A549 (cell line): ENCODE data around the gene MCIDAS. TPM values are rescaled to one million over a fixed set of nuclear protein-coding genes. Genes with fewer than 3 reads are reported as not detected.

Experiments used
- ATAC-seq, 2 experiments: fragments of 200-7000 bp in 1 of 2; fragments of >200 bp in 1 of 2; cut with Nextera tagmentation in 1 of 2; cut with Tn5 transposase in 1 of 2; 3 replicates each; pipeline versions ENCODE4 v1.8.0 to v1.9.1; 2018 to 2020; ENCODE audit warnings: mild to moderate bottlenecking in 1 of 2, moderate library complexity in 1 of 2
- CTCF ChIA-PET: fragments of 300-600 bp; sonication (Branson Sonifier 250); formaldehyde crosslinking; extraction: SDS; loops from one replicate; lab custom pipeline; 2021; ENCODE audit warnings: antibody characterized with exemption, inconsistent platforms; lab: Yijun Ruan, JAX
- POLR2A ChIA-PET: fragments of 350-600 bp; formaldehyde crosslinking; extraction: SDS; loops from one replicate; lab custom pipeline; 2021; ENCODE audit warnings: antibody characterized with exemption, inconsistent platforms; lab: Yijun Ruan, JAX
- DNase-seq, 2 experiments: peaks; one replicate each; pipeline versions ENCODE4 v3.0.0 to v3.0.0-alpha.2; 2011 to 2016; ENCODE audit warnings: low read depth in 1 of 2, low spot score in 1 of 2
- FAIRE-seq: peaks from 2 replicates; lab custom pipeline; 2011; peaks lifted over from hg19 to GRCh38; lab: Jason Lieb, UNC
- H3K27ac ChIP-seq, 2 experiments: fragments of >200 bp; sonication (Bioruptor Twin); formaldehyde crosslinking; 3 replicates each; pipeline ENCODE4 v1.5.1; 2016 to 2017
- H3K4me1 ChIP-seq: fragments of >200 bp; sonication (Bioruptor Twin); formaldehyde crosslinking; 3 replicates; pipeline ENCODE4 v1.6.1; 2016
- H3K4me2 ChIP-seq: fragments of >200 bp; sonication (Bioruptor Twin); formaldehyde crosslinking; 3 replicates; pipeline ENCODE4 v1.6.1; 2016
- H3K4me3 ChIP-seq: fragments of >200 bp; sonication (Bioruptor Twin); formaldehyde crosslinking; 3 replicates; pipeline ENCODE4 v1.5.1; 2016
- H3K9me3 ChIP-seq: fragments of >200 bp; sonication (Bioruptor Twin); formaldehyde crosslinking; 3 replicates; pipeline ENCODE4 v1.6.1; 2016
- ATOH8 ChIP-seq: fragments of 250-450 bp; sonication (Bioruptor Pico); IDR thresholded peaks from 2 replicates; pipeline ENCODE4 v1.5.0; 2020; ENCODE audit warnings: low read depth, mild to moderate bottlenecking, moderate library complexity
- BCL3 ChIP-seq: fragments of >200 bp; sonication (Bioruptor Twin); formaldehyde crosslinking; IDR thresholded peaks from 3 replicates; pipeline ENCODE4 v1.6.1; 2016
- CEBPB ChIP-seq, 2 experiments: fragments of >200 bp in 1 of 2; sonication (Bioruptor Twin) in 1 of 2; formaldehyde crosslinking in 1 of 2; IDR thresholded peaks; 2 replicates each; pipeline ENCODE4 v1.6.1; 2012 to 2016
- CTCF ChIP-seq: fragments of >200 bp; sonication (Bioruptor Twin); formaldehyde crosslinking; IDR thresholded peaks from 3 replicates; pipeline ENCODE4 v1.5.1; 2016
- E2F6 ChIP-seq: IDR thresholded peaks from 2 replicates; pipeline ENCODE4 v1.6.1; 2012; ENCODE audit warnings: low read depth, borderline replicate concordance
- EP300 ChIP-seq, 2 experiments: fragments of >200 bp; sonication (Bioruptor Twin); formaldehyde crosslinking; IDR thresholded peaks; 2 replicates in 1 of 2; 3 replicates in 1 of 2; pipeline ENCODE4 v1.6.1; 2016 to 2017
- ESRRA ChIP-seq: fragments of 150-350 bp; IDR thresholded peaks from 2 replicates; pipeline ENCODE4 v1.6.1; 2014; ENCODE audit warnings: mild to moderate bottlenecking, low read length, borderline replicate concordance
- FOSL2 ChIP-seq, 2 experiments: fragments of 450-650 bp in 1 of 2; fragments of >200 bp in 1 of 2; sonication (Bioruptor Twin) in 1 of 2; formaldehyde crosslinking; IDR thresholded peaks; 2 replicates each; pipeline versions ENCODE4 v1.5.0 to v1.6.1; 2016 to 2020; ENCODE audit warnings: mild to moderate bottlenecking in 1 of 2, moderate library complexity in 1 of 2
- FOXS1 ChIP-seq: fragments of 250-450 bp; sonication (Bioruptor Pico); IDR thresholded peaks from 2 replicates; pipeline ENCODE4 v1.5.0; 2020; ENCODE audit warnings: mild to moderate bottlenecking, moderate library complexity
- GATA3 ChIP-seq: IDR thresholded peaks from 2 replicates; pipeline ENCODE4 v1.6.1; 2012; ENCODE audit warnings: borderline replicate concordance
- HDAC2 ChIP-seq: fragments of 200-600 bp; sonication (generic); IDR thresholded peaks from 2 replicates; pipeline ENCODE4 v1.6.1; 2016
- HEYL ChIP-seq: fragments of 250-450 bp; sonication (Bioruptor Pico); IDR thresholded peaks from 2 replicates; pipeline ENCODE4 v1.8.0; 2021; ENCODE audit warnings: mild to moderate bottlenecking, moderate library complexity
- HOXA7 ChIP-seq: fragments of 250-450 bp; sonication (Bioruptor Pico); IDR thresholded peaks from 2 replicates; pipeline ENCODE4 v1.5.0; 2020; ENCODE audit warnings: mild to moderate bottlenecking, moderate library complexity
- MAFK ChIP-seq: fragments of 450-650 bp; IDR thresholded peaks from 2 replicates; pipeline ENCODE4 v1.6.1; 2014; ENCODE audit not compliant: partially characterized antibody
- MAX ChIP-seq: IDR thresholded peaks from 2 replicates; pipeline ENCODE4 v1.6.1; 2012
- MYC ChIP-seq: IDR thresholded peaks from 2 replicates; pipeline ENCODE4 v1.6.1; 2012; ENCODE audit warnings: mild to moderate bottlenecking, inconsistent platforms, low read length, improper control_type of control experiment, borderline replicate concordance
- NFE2L2 ChIP-seq: fragments of 150-350 bp; conservative IDR thresholded peaks from 2 replicates; pipeline ENCODE4 v1.6.1; 2014; ENCODE audit warnings: low read length
- PBX3 ChIP-seq: IDR thresholded peaks from 2 replicates; pipeline ENCODE4 v1.6.1; 2012
- PHF8 ChIP-seq: fragments of 200-600 bp; sonication (generic); IDR thresholded peaks from 2 replicates; pipeline ENCODE4 v1.6.1; 2016; ENCODE audit warnings: low read depth, mild to moderate bottlenecking, antibody characterized with exemption, moderate library complexity, borderline replicate concordance
- REST ChIP-seq: fragments of 200-600 bp; sonication (generic); IDR thresholded peaks from 2 replicates; pipeline ENCODE4 v1.6.1; 2016; ENCODE audit warnings: antibody characterized with exemption, mild to moderate bottlenecking, moderate library complexity
- RNF2 ChIP-seq: fragments of 200-600 bp; sonication (generic); IDR thresholded peaks from 2 replicates; pipeline ENCODE4 v1.6.1; 2016; ENCODE audit warnings: low read depth, mild to moderate bottlenecking, antibody characterized with exemption, moderate library complexity, borderline replicate concordance
- SMC3 ChIP-seq: fragments of >200 bp; sonication (Bioruptor Twin); formaldehyde crosslinking; IDR thresholded peaks from 3 replicates; pipeline ENCODE4 v1.6.1; 2018; ENCODE audit warnings: inconsistent platforms
- TFCP2L1 ChIP-seq: fragments of 250-450 bp; sonication (Bioruptor Pico); IDR thresholded peaks from 2 replicates; pipeline ENCODE4 v1.5.0; 2021; ENCODE audit warnings: mild to moderate bottlenecking
- USF2 ChIP-seq: fragments of 450-650 bp; IDR thresholded peaks from 2 replicates; pipeline ENCODE4 v1.6.1; 2014; ENCODE audit warnings: antibody characterized with exemption
- ZC3H11A ChIP-seq: fragments of 450-650 bp; IDR thresholded peaks from 2 replicates; pipeline ENCODE4 v1.6.1; 2014; ENCODE audit warnings: antibody characterized with exemption, mild to moderate bottlenecking
- WGBS: methylation state at CpG from one replicate; pipeline ENCODE4 v1.1.6; 2017; ENCODE audit errors: missing lambda C conversion rate; 5-methylcytosine and 5-hydroxymethylcytosine counted together
- polyA plus RNA-seq, 4 experiments: library from polyadenylated mRNA; depleted of rRNA in 3 of 4; stranded (reverse); fragments of >200 nt; fragmentation: RNase III in 1 of 4; extraction: RNeasy Plus Mini Kit Qiagen cat#74134 plus additional on column Dnase treatment in 1 of 4; gene quantifications; 2 replicates in 3 of 4; 3 replicates in 1 of 4; pipeline ENCODE4 v1.2.3, GENCODE V29; 2011 to 2017

The MCIDAS gene
- polyA plus RNA-seq, 2 of the 4 experiments (the other 2 are of a cell fraction) = 2.2 TPM

GRCh38 chr5:55230086-55230629 is 3.0 kb upstream of the MCIDAS start:
- no peak for ATAC-seq
- no peak overlapping the region for H3K4me3 ChIP-seq
- H3K9me3 ChIP-seq = no peaks in the 10 kb centered on the region
- H3K4me2 ChIP-seq = no peak overlapping the region
- ChIA-PET CTCF (interaction anchor here (1.3 kb wide), 1 partner anchor 43 kb away, joined by 3 read pairs; no protein-coding TSS in a partner anchor), POLR2A (no interaction called here)
- no peak for FAIRE-seq
- DNase-seq = no peak
- H3K27ac ChIP-seq = no peak overlapping the region
- TF ChIP-seq SMC3 (no peak), PHF8 (no peak), USF2 (no peak), E2F6 (no peak), FOSL2 (IDR thresholded peaks at IDR 0.05) (no peak), FOSL2 (CRISPR knock-in tag; IDR thresholded peaks at IDR 0.05) (no peak), ZC3H11A (no peak), FOXS1 (CRISPR knock-in tag) (no peak), HDAC2 (no peak), BCL3 (no peak)
- WGBS = 91% methylated on average over 8 of the region's 8 CpGs
- H3K4me1 ChIP-seq = 0 out of 3 replicates have a peak, but pooled peaks cover 12% of the 10 kb centered on the region

- 59% methylated on average over 30 of the region's 30 CpGs for WGBS
- ChIA-PET CTCF (interaction anchor here (0.8 to 4.8 kb wide), 7 partner anchors 8 to 464 kb away, joined by 3 to 57 read pairs (median 7); no protein-coding TSS in a partner anchor), POLR2A (no interaction called here)
- DNase-seq = no peak
- no peak for ATAC-seq
- no peaks in the 10 kb centered on the region for H3K9me3 ChIP-seq
- 0 out of 3 replicates have a peak, but pooled peaks cover 8% of the 10 kb centered on the region for H3K4me1 ChIP-seq
- no peak for FAIRE-seq
- H3K4me3 ChIP-seq = peak overlapping the region; percentile 55
- H3K4me2 ChIP-seq = peak overlapping the region; percentile 86
- H3K27ac ChIP-seq = peak overlapping the region; percentile 64 to 90
- TF ChIP-seq CEBPB (IDR thresholded peaks at IDR 0.05) = no peak
- TF ChIP-seq MAFK = no peak
- TF ChIP-seq REST = no peak
- TF ChIP-seq PBX3 = no peak
- TF ChIP-seq HOXA7 (CRISPR knock-in tag) = no peak
- no peak for TF ChIP-seq FOXS1 (CRISPR knock-in tag)
- no peak for TF ChIP-seq HDAC2
- no peak for TF ChIP-seq GATA3
- no peak for TF ChIP-seq NFE2L2
- no peak for TF ChIP-seq ESRRA
- no peak for TF ChIP-seq TFCP2L1 (CRISPR knock-in tag)
- TF ChIP-seq CTCF = no peak
- no peak for TF ChIP-seq EP300 (IDR thresholded peaks at IDR 0.05)
- no peak for TF ChIP-seq MAX
- no peak for TF ChIP-seq RNF2
- TF ChIP-seq ATOH8 (CRISPR knock-in tag) = no peak
- no peak for TF ChIP-seq HEYL (CRISPR knock-in tag)
- no peak for TF ChIP-seq MYC
Measured at GRCh38 chr5:55227664-55228430, 732 bp upstream of the MCIDAS start.
